ENCODE data around the gene TMEM266. TPM values are rescaled to one million over a fixed set of nuclear protein-coding genes. Genes with fewer than 3 reads are reported as not detected.
"Not testable (repeated sequence)": the region's sequence is repeated elsewhere in the genome, so short reads cannot be mapped to it uniquely, and the experiment has no call there.

Gene TMEM266, protein sequence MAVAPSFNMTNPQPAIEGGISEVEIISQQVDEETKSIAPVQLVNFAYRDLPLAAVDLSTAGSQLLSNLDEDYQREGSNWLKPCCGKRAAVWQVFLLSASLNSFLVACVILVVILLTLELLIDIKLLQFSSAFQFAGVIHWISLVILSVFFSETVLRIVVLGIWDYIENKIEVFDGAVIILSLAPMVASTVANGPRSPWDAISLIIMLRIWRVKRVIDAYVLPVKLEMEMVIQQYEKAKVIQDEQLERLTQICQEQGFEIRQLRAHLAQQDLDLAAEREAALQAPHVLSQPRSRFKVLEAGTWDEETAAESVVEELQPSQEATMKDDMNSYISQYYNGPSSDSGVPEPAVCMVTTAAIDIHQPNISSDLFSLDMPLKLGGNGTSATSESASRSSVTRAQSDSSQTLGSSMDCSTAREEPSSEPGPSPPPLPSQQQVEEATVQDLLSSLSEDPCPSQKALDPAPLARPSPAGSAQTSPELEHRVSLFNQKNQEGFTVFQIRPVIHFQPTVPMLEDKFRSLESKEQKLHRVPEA
- not detected for total RNA-seq
- not detected for polyA plus RNA-seq

DNA sequence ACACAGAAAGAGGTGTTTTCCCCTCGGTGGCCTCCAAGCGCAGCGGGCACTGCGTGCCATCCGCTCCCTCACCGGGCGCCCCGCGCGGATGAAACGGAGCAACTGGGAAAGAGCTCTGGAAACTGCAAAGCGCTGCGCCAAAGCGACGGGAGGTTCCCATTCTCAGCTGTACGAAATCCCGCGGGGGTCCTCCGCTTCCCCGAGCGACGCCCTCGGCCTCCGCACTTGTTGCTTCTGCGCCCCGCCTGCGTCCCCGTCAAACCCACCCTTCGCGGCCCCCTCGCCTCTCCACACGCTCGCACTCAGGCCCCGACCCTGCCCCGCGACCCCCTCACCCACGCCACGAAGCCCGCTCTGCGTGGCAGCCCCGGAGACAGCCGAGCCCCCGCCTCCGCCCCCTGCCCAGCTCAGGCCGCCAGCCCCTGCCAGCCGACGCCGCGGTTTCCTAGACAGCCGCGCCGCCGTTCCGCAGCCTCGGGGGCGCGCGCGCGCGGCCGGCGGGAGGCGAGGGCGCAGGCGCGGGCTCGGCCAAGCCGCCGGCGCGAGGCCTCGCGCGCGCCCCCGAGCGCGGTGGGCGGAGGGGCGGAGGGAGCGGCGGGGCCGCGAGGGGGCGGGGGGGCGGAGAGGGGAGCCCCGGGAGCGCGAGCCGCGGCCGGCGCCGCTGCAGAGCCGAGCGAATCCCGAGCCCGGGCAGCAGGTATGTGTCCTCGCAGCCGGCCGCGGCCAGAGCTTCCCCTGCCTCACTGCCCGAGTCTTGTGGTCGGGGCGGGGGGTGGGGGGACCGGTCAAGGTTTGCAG, at the start of gene TMEM266:
Gene TMEM266, plus strand, starts transcription at position 666 of the 798 bp plus-strand sequence. CDS start 74,279 bp downstream, outside the sequence.
- intact Hi-C loops (cut with micrococcal nuclease), result loop anchor here (5.0 kb wide), 1 partner anchor 93 kb away; no protein-coding TSS in a partner anchor
- peak within 1 kb of the TSS in 4 of 7 donors; percentile 30 to 55 (median 44) for H3K27ac Mint-ChIP-seq

DNA sequence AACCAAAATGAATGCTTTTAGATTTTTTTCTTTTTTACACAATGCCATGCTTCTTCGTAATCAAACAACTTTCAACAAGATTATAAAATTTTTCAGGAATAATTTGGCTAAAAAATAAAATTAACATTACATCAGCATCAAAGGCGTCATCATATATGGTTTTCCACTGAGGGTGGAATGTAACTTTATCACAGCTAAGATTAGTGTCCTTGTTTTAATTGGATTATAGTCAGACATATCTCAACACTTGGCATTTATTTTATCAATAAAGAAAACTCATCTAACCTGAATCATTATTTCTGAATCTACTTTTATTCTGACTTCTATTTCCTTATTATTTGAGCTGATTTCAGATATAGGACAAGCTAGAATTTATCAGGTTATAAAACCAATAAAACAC, 49.2 kb upstream of the TMEM266 start:
- Histone ChIP-seq H3K27ac (ENCODE audit: low read depth, low read length) (no peak overlapping the region), H3K4me1 (ENCODE audit: insufficient read depth, low read length) (no peaks in the 10 kb centered on the region), H3K27me3 (ENCODE audit: insufficient read depth, low read length) (no peaks in the 10 kb centered on the region), H3K36me3 (ENCODE audit: insufficient read depth, low read length) (no peaks in the 10 kb centered on the region), H3K4me3 (ENCODE audit: low read length in 2 of 2) (no peak overlapping the region), H3K9me3 (ENCODE audit: control insufficient read depth in 1 of 2, low read length in 2 of 2) (no peaks in the 10 kb centered on the region)
- Mint-ChIP-seq H3K27me3 (peaks cover 13 to 27% of the 10 kb centered on the region in 2 donors), H3K27ac (no peak overlapping the region), H3K4me1 (peaks cover 2 to 6% (median 5%) of the 10 kb centered on the region in 4 donors), H3K4me3 (no peak overlapping the region), H3K9me3 (peaks cover 0 to 12% (median 7%) of the 10 kb centered on the region in 8 donors), H3K36me3 (no peaks in the 10 kb centered on the region)
- ChIA-PET CTCF (ENCODE audit: partially characterized antibody) (no interaction called here), POLR2A (ENCODE audit: partially characterized antibody) (no interaction called here)
- DNase-seq, result no peak
- intact Hi-C loops (cut with micrococcal nuclease), result no loop called here

More for the DNA sequence above, at the start of gene TMEM266:
- Mint-ChIP-seq H3K4me3 (peak within 1 kb of the TSS; percentile 77 to 87 (median 84)), H3K9me3 (no peaks in the 10 kb centered on the region), H3K27me3 (peaks cover 35 to 41% of the 10 kb centered on the region in 2 donors), H3K36me3 (no peaks in the 10 kb centered on the region), H3K4me1 (peaks cover 5 to 27% (median 16%) of the 10 kb centered on the region in 4 donors)
- Histone ChIP-seq H3K36me3 (ENCODE audit: insufficient read depth, low read length) (no peaks in the 10 kb centered on the region), H3K4me1 (ENCODE audit: insufficient read depth, low read length) (peaks cover 24% of the 10 kb centered on the region), H3K4me3 (ENCODE audit: low read length in 2 of 2) (peak within 1 kb of the TSS in 1 of 2 donors; percentile 34), H3K27ac (ENCODE audit: low read depth, low read length) (no peak within 1 kb of the TSS), H3K27me3 (ENCODE audit: insufficient read depth, low read length) (peaks cover 32% of the 10 kb centered on the region), H3K9me3 (ENCODE audit: control insufficient read depth in 1 of 2, low read length in 2 of 2) (no peaks in the 10 kb centered on the region)
- POLR2A ChIA-PET (ENCODE audit: partially characterized antibody), result interaction anchor here (1.1 kb wide), 1 partner anchor 80 kb away, joined by 3 read pairs; no protein-coding TSS in a partner anchor
- DNase-seq, result peak in 2 of 5 donors; percentile 18 to 22
- CTCF ChIA-PET (ENCODE audit: partially characterized antibody), result interaction anchor here (0.9 to 7.0 kb wide), 5 partner anchors 16 to 91 kb away, joined by 3 to 99 read pairs (median 4); no protein-coding TSS in a partner anchor

- peaks cover 20 to 33% of the 10 kb centered on the region in 2 donors for H3K27me3 Mint-ChIP-seq
- no peak within 1 kb of the TSS for H3K27ac Mint-ChIP-seq
- POLR2A ChIA-PET (ENCODE audit: partially characterized antibody), result no interaction called here
Measured at GRCh38 chr15:76011627-76012551, 47.9 kb upstream of the TMEM266 start, which contains the start of gene NRG4. TSS of gene NRG4 (minus strand) at chr15:76012424. CDS start at chr15:76011230, 1,194 bp downstream.

DNA sequence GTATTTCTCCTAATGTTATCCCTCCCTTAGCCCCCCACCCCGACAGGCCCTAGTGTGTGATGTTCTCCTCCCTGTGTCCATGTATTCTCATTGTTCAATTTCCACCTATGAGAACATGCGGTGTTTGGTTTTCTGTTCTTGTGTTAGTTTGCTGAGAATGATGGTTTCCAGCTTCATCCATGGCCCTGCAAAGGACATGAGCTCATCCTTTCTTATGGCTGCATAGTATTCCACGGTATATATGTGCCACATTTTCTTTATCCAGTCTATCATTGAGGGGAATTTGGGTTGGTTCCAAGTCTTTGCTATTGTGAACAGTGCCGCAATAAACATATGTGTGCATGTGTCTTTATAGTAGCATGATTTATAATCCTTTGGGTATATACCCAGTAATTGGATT, 46.3 kb upstream of the TMEM266 start:
- Mint-ChIP-seq H3K27me3 (peaks cover 27 to 37% of the 10 kb centered on the region in 2 donors), H3K9me3 (peaks cover 11 to 37% (median 23%) of the 10 kb centered on the region in 8 donors)
- H3K27ac ChIP-seq (ENCODE audit: low read depth, low read length); H3K9me3 ChIP-seq (ENCODE audit: control insufficient read depth in 1 of 2, low read length in 2 of 2); CTCF ChIA-PET (ENCODE audit: partially characterized antibody); H3K4me1 Mint-ChIP-seq; intact Hi-C loops (cut with micrococcal nuclease); H3K27me3 ChIP-seq (ENCODE audit: insufficient read depth, low read length); H3K36me3 Mint-ChIP-seq; H3K4me1 ChIP-seq (ENCODE audit: insufficient read depth, low read length); H3K4me3 ChIP-seq (ENCODE audit: low read length in 2 of 2); H3K36me3 ChIP-seq (ENCODE audit: insufficient read depth, low read length); DNase-seq; H3K4me3 Mint-ChIP-seq; H3K27ac Mint-ChIP-seq; POLR2A ChIA-PET (ENCODE audit: partially characterized antibody): not testable (repeated sequence)

More at GRCh38 chr15:76011627-76012551, 47.9 kb upstream of the TMEM266 start, which contains the start of gene NRG4:
- no peaks in the 10 kb centered on the region for H3K36me3 ChIP-seq (ENCODE audit: insufficient read depth, low read length)
- no peaks in the 10 kb centered on the region for H3K4me1 ChIP-seq (ENCODE audit: insufficient read depth, low read length)
- Mint-ChIP-seq H3K4me3 (peak within 1 kb of the TSS in 3 of 8 donors; percentile 4 to 44 (median 23)), H3K4me1 (peaks cover 2 to 6% (median 5%) of the 10 kb centered on the region in 4 donors), H3K9me3 (peaks cover 9 to 23% (median 11%) of the 10 kb centered on the region in 8 donors), H3K36me3 (peaks cover 0 to 2% of the 10 kb centered on the region in 2 donors)
- no peaks in the 10 kb centered on the region for H3K27me3 ChIP-seq (ENCODE audit: insufficient read depth, low read length)
- H3K27ac ChIP-seq (ENCODE audit: low read depth, low read length), result no peak within 1 kb of the TSS
- CTCF ChIA-PET (ENCODE audit: partially characterized antibody), result no interaction called here
- intact Hi-C loops (cut with micrococcal nuclease), result no loop called here
- no peak within 1 kb of the TSS for H3K4me3 ChIP-seq (ENCODE audit: low read length in 2 of 2)
- H3K9me3 ChIP-seq (ENCODE audit: control insufficient read depth in 1 of 2, low read length in 2 of 2), result no peaks in the 10 kb centered on the region
- DNase-seq, result no peak

- Mint-ChIP-seq H3K36me3 (peaks cover 1 to 4% of the 10 kb centered on the region in 2 donors), H3K9me3 (peaks cover 3 to 33% (median 24%) of the 10 kb centered on the region in 8 donors), H3K27ac (no peak overlapping the region), H3K4me3 (no peak overlapping the region), H3K4me1 (no peaks in the 10 kb centered on the region), H3K27me3 (peaks cover 14 to 24% of the 10 kb centered on the region in 2 donors)
- ChIA-PET POLR2A (ENCODE audit: partially characterized antibody) (no interaction called here), CTCF (ENCODE audit: partially characterized antibody) (no interaction called here)
- no peaks in the 10 kb centered on the region for H3K4me1 ChIP-seq (ENCODE audit: insufficient read depth, low read length)
- no peak for DNase-seq
- no peak overlapping the region for H3K4me3 ChIP-seq (ENCODE audit: low read length in 2 of 2)
- peaks cover 3% of the 10 kb centered on the region for H3K27me3 ChIP-seq (ENCODE audit: insufficient read depth, low read length)
- H3K36me3 ChIP-seq (ENCODE audit: insufficient read depth, low read length), result no peaks in the 10 kb centered on the region
- H3K27ac ChIP-seq (ENCODE audit: low read depth, low read length), result no peak overlapping the region
- intact Hi-C loops (cut with micrococcal nuclease), result no loop called here
- peaks cover 0 to 9% of the 10 kb centered on the region in 2 donors for H3K9me3 ChIP-seq (ENCODE audit: control insufficient read depth in 1 of 2, low read length in 2 of 2)
Measured at GRCh38 chr15:76024021-76024768, 35.6 kb upstream of the TMEM266 start.

DNA sequence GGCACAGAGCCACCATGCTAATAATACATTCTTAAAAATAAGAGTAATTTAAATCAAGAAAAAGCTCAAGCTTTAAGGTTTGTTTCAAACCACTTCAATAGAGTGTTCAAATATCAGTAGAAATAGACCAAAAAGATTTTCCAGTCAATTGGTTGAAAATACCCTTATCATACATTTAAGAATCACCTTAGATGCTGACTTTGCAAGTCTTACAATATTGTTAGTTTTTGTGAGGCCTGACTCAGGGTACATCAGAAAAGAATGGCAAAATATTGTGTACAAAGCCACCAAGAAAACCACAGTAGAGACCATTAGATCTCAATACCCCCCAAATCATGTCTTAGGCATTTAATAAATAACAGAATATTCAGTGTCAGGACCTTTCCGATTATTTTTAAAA, 27.7 kb upstream of the TMEM266 start:
- H3K9me3 ChIP-seq (ENCODE audit: control insufficient read depth in 1 of 2, low read length in 2 of 2), result no peaks in the 10 kb centered on the region
- no peak for DNase-seq
- no peak overlapping the region for H3K27ac ChIP-seq (ENCODE audit: low read depth, low read length)
- Mint-ChIP-seq H3K27me3 (peaks cover 4 to 9% of the 10 kb centered on the region in 2 donors), H3K4me3 (no peak overlapping the region), H3K36me3 (no peaks in the 10 kb centered on the region), H3K27ac (no peak overlapping the region), H3K9me3 (peaks cover 0 to 6% (median 3%) of the 10 kb centered on the region in 8 donors), H3K4me1 (no peaks in the 10 kb centered on the region)
- no peaks in the 10 kb centered on the region for H3K4me1 ChIP-seq (ENCODE audit: insufficient read depth, low read length)
- POLR2A ChIA-PET (ENCODE audit: partially characterized antibody), result no interaction called here
- no peak overlapping the region for H3K4me3 ChIP-seq (ENCODE audit: low read length in 2 of 2)
- CTCF ChIA-PET (ENCODE audit: partially characterized antibody), result interaction anchor here (0.7 to 1.3 kb wide), 2 partner anchors 9 to 26 kb away, joined by 3 to 4 read pairs; no protein-coding TSS in a partner anchor
- no peaks in the 10 kb centered on the region for H3K36me3 ChIP-seq (ENCODE audit: insufficient read depth, low read length)
- H3K27me3 ChIP-seq (ENCODE audit: insufficient read depth, low read length), result no peaks in the 10 kb centered on the region
- intact Hi-C loops (cut with micrococcal nuclease), result no loop called here
